Fibroblast of pulmonary artery (primary cell): ENCODE data around the gene FMO5.
A peak's percentile ranks its signal among the peaks of the same experiment; 100 is the strongest.
"Not testable (repeated sequence)": the region's sequence is repeated elsewhere in the genome, so short reads cannot be mapped to it uniquely, and the experiment has no call there.

Experiments
- DNase-seq: peaks from one replicate; pipeline ENCODE4 v3.0.0-alpha.2; 2010; ENCODE audit warnings: low read depth
- H3K4me3 ChIP-seq: replicated peaks from 2 replicates; pipeline ENCODE4 v1.5.1; 2011; ENCODE audit warnings: low read depth, mild to moderate bottlenecking, control low read depth, low read length, moderate library complexity
- CTCF ChIP-seq: IDR thresholded peaks from 2 replicates; pipeline ENCODE4 v1.5.1; 2011; ENCODE audit warnings: mild to moderate bottlenecking, control low read depth, low read length, inconsistent platforms; ENCODE audit errors: missing control alignments

FMO5 gene

GRCh38 chr1:147245586-147246021 lies 20.5 kb upstream of the FMO5 start:
- TF ChIP-seq CTCF, result no peak
- no peak overlapping the region for H3K4me3 ChIP-seq
- peak; percentile 14 for DNase-seq

GRCh38 chr1:147245129-147245528 lies 20.0 kb upstream of the FMO5 start:
- no peak for TF ChIP-seq CTCF
- no peak for DNase-seq
- no peak overlapping the region for H3K4me3 ChIP-seq

GRCh38 chr1:147243841-147244240 lies 18.7 kb upstream of the FMO5 start:
- no peak for DNase-seq
- TF ChIP-seq CTCF, result no peak
- peak overlapping the region; percentile 85 for H3K4me3 ChIP-seq

GRCh38 chr1:147243228-147243685 lies 18.1 kb upstream of the FMO5 start:
- no peak for TF ChIP-seq CTCF
- peak overlapping the region; percentile 85 for H3K4me3 ChIP-seq
- DNase-seq, result no peak

- peak; percentile 74 for TF ChIP-seq CTCF
- DNase-seq, result peak; percentile 97
- peak within 1 kb of the TSS; percentile 85 for H3K4me3 ChIP-seq
Observed at GRCh38 chr1:147242449-147243227, 17.5 kb upstream of the FMO5 start, which contains the start of gene CHD1L. CHD1L (plus strand) TSS chr1:147242684; CDS start chr1:147242704, 20 bp downstream.

- no peak for TF ChIP-seq CTCF
- H3K4me3 ChIP-seq, result peak overlapping the region; percentile 15
- no peak for DNase-seq
Observed at GRCh38 chr1:147241934-147242448, 16.9 kb upstream of the FMO5 start.

GRCh38 chr1:147240131-147240721 lies 15.1 kb upstream of the FMO5 start:
- not testable (repeated sequence) for H3K4me3 ChIP-seq, DNase-seq
